Caco-2 (cell line): ENCODE data around the gene NNAT. TPM values are rescaled to one million over a fixed set of nuclear protein-coding genes. Genes with fewer than 3 reads are reported as not detected.
A peak's percentile ranks its signal among the peaks of the same experiment; 100 is the strongest.

Source experiments
- BruUV-seq: library from RNA; stranded (reverse); fragments of 400-500 nt; replicated peaks from 2 replicates; lab custom pipeline; 2021; lab: Mats Ljungman, UMichigan
- CTCF ChIA-PET: fragments of 300-600 bp; sonication (Branson Sonifier 250); formaldehyde crosslinking; loops from one replicate; lab custom pipeline; 2022; ENCODE audit warnings: antibody characterized with exemption; lab: Charles Lee
- POLR2A ChIA-PET: fragments of 300-600 bp; sonication (Branson Sonifier 250); formaldehyde crosslinking; loops from one replicate; lab custom pipeline; 2022; ENCODE audit warnings: antibody characterized with exemption; lab: Charles Lee
- DNase-seq, 2 experiments: peaks; one replicate each; pipeline versions ENCODE4 v3.0.0 to v3.0.0-alpha.2; 2020 to 2022
- H3K27me3 ChIP-seq: replicated peaks from 2 replicates; pipeline ENCODE4 v1.6.0; 2011; ENCODE audit warnings: low read length; ENCODE audit not compliant: control insufficient read depth, insufficient read depth
- H3K36me3 ChIP-seq: 2 replicates; pipeline ENCODE4 v1.5.1; 2011; ENCODE audit warnings: low read length; ENCODE audit not compliant: control insufficient read depth, insufficient read depth
- H3K4me1 ChIP-seq: fragments of 250-450 bp; sonication (Bioruptor Pico); 2 replicates; pipeline ENCODE4 v1.5.1; 2020; ENCODE audit warnings: mild to moderate bottlenecking
- H3K4me3 ChIP-seq: 2 replicates; pipeline ENCODE4 v1.5.1; 2011; ENCODE audit warnings: low read depth, mild to moderate bottlenecking, control low read depth, low read length
- H3K9me3 ChIP-seq: fragments of 250-450 bp; sonication (Bioruptor Pico); 2 replicates; pipeline ENCODE4 v1.5.1; 2020; ENCODE audit warnings: mild to moderate bottlenecking, moderate library complexity
- H3K27ac Mint-ChIP-seq: one replicate; pipeline ENCODE4 v1.8.0; 2022; ENCODE audit warnings: mixed read lengths; ENCODE audit not compliant: unreplicated experiment
- H3K27me3 Mint-ChIP-seq: one replicate; pipeline ENCODE4 v1.8.0; 2022; ENCODE audit warnings: mixed read lengths; ENCODE audit not compliant: insufficient read depth, unreplicated experiment
- H3K36me3 Mint-ChIP-seq: one replicate; pipeline ENCODE4 v1.8.0; 2022; ENCODE audit warnings: mild to moderate bottlenecking, mixed read lengths; ENCODE audit not compliant: insufficient read depth, unreplicated experiment
- H3K4me1 Mint-ChIP-seq: one replicate; pipeline ENCODE4 v1.8.0; 2022; ENCODE audit warnings: low read depth, mixed read lengths; ENCODE audit not compliant: unreplicated experiment
- H3K4me3 Mint-ChIP-seq: one replicate; pipeline ENCODE4 v1.8.0; 2022; ENCODE audit warnings: mild to moderate bottlenecking, moderate library complexity, mixed read lengths; ENCODE audit not compliant: unreplicated experiment
- H3K9me3 Mint-ChIP-seq: one replicate; pipeline ENCODE4 v1.8.0; 2022; ENCODE audit warnings: mixed read lengths; ENCODE audit not compliant: unreplicated experiment
- intact Hi-C: fragments of 100-400 bp; cut with micrococcal nuclease; formaldehyde crosslinking; loops from one replicate; pipeline ENCODE4 v1.10.0; 2022; ENCODE audit not compliant: unreplicated experiment
- total RNA-seq: library from RNA; stranded (reverse); gene quantifications from 2 replicates; pipeline ENCODE4 v1.2.3, GENCODE V29; 2022
- TF ChIP-seq, protein P1 (sequence below), 2 experiments: fragments of 200-600 bp in 1 of 2; IDR thresholded peaks; 1 replicate in 1 of 2; 2 replicates in 1 of 2; pipeline versions ENCODE4 v1.5.1 to v1.8.0; 2011 to 2022; ENCODE audit warnings: antibody characterized with exemption in 1 of 2, control low read depth in 1 of 2, inconsistent platforms in 1 of 2, low read depth in 1 of 2, low read length in 1 of 2, mild to moderate bottlenecking in 1 of 2, moderate library complexity in 1 of 2; ENCODE audit not compliant: insufficient read depth in 1 of 2, severe bottlenecking in 1 of 2, unreplicated experiment in 1 of 2

Gene NNAT
- total RNA-seq, 1 experiment from 2014 or later = not detected

DNA sequence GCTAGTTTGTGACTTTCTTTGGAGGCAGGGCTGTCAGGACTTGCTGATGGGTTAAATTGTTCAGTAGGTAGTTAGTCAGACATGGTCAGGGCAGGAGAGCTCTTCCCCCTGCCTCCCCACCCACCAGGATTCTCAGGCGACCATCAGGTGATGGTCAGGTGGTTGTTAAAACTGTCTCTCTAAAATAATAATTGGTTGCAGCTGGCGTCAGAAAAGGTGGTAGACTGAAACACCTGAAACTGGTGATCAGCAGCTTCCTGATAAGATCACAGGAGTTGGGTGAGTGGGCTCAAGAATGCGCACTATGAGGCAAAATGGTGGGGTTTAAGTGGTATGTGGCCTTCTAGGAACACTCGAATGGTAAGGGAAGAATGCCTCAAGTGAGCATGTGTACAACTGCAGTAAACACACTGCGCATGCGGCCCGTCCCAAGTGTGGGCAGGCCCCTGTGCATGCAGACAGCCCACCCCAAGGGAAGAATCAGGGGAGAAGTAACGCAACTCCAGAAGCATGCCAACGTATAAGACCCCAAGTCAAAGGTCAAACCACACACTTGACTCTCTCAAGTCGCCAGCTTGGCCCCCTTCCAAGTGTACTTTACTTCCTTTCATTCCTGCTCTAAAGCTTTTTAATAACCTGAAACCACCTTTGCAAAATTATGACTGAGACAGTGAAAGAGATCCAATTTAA lies 14.5 kb downstream of the NNAT start:
- H3K4me1 ChIP-seq = peaks cover 20% of the 10 kb centered on the region
- intact Hi-C loops = loop anchor here (2.0 to 10.0 kb wide), 2 partner anchors 59 to 191 kb away; no protein-coding TSS in a partner anchor
- Mint-ChIP-seq H3K9me3 (peaks cover 10% of the 10 kb centered on the region), H3K4me1 (peaks cover 33% of the 10 kb centered on the region), H3K27ac (no peak overlapping the region), H3K36me3 (no peaks in the 10 kb centered on the region), H3K27me3 (no peaks in the 10 kb centered on the region), H3K4me3 (no peak overlapping the region)
- no peak overlapping the region for H3K4me3 ChIP-seq
- H3K9me3 ChIP-seq = no peaks in the 10 kb centered on the region
- H3K36me3 ChIP-seq = no peaks in the 10 kb centered on the region
- TF ChIP-seq, protein P1, sequence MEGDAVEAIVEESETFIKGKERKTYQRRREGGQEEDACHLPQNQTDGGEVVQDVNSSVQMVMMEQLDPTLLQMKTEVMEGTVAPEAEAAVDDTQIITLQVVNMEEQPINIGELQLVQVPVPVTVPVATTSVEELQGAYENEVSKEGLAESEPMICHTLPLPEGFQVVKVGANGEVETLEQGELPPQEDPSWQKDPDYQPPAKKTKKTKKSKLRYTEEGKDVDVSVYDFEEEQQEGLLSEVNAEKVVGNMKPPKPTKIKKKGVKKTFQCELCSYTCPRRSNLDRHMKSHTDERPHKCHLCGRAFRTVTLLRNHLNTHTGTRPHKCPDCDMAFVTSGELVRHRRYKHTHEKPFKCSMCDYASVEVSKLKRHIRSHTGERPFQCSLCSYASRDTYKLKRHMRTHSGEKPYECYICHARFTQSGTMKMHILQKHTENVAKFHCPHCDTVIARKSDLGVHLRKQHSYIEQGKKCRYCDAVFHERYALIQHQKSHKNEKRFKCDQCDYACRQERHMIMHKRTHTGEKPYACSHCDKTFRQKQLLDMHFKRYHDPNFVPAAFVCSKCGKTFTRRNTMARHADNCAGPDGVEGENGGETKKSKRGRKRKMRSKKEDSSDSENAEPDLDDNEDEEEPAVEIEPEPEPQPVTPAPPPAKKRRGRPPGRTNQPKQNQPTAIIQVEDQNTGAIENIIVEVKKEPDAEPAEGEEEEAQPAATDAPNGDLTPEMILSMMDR (IDR thresholded peaks at IDR 0.05; ENCODE audit: insufficient read depth in 1 of 2, low read depth in 1 of 2, low read length in 1 of 2, severe bottlenecking in 1 of 2, unreplicated experiment in 1 of 2) = no peak
- no peaks in the 10 kb centered on the region for H3K27me3 ChIP-seq
- BruUV-seq = no TSS peak
- ChIA-PET CTCF (interaction anchor here (0.5 to 2.6 kb wide), 7 partner anchors 34 to 344 kb away, joined by 3 to 11 read pairs (median 3); no protein-coding TSS in a partner anchor), POLR2A (interaction anchor here (0.5 kb wide), 1 partner anchor 633 kb away, joined by 3 read pairs; no protein-coding TSS in a partner anchor)
- DNase-seq = peak in 1 of 2 experiments; percentile 34

DNA sequence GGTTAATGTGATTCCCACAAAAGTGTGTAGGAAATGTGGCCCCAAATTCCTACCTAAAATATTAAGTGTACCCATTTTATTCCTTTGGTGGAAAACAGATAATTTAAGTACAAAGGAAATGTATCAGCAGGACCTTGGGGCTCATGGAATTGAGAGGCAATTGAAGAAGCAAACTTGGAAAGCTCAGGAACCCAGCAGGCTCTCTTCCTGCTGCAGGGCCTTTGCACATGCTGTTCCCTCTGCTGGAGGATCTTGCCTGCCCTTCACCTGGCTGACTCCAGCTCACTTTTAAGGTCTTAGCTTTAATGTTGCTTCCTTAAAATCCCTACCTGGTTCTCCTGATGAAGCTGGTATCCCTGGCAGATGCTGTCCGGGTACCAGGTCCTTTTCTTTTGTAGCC lies 16.5 kb downstream of the NNAT start:
- Mint-ChIP-seq H3K27ac (no peak overlapping the region), H3K9me3 (peaks cover 10% of the 10 kb centered on the region), H3K4me1 (peaks cover 48% of the 10 kb centered on the region), H3K36me3 (peaks cover 6% of the 10 kb centered on the region), H3K27me3 (no peaks in the 10 kb centered on the region), H3K4me3 (no peak overlapping the region)
- Histone ChIP-seq H3K4me1 (peaks cover 37% of the 10 kb centered on the region), H3K9me3 (no peaks in the 10 kb centered on the region), H3K4me3 (no peak overlapping the region), H3K36me3 (no peaks in the 10 kb centered on the region), H3K27me3 (no peaks in the 10 kb centered on the region)
- no TSS peak for BruUV-seq
- TF ChIP-seq, protein P1 (IDR thresholded peaks at IDR 0.05; ENCODE audit: insufficient read depth in 1 of 2, low read depth in 1 of 2, low read length in 1 of 2, severe bottlenecking in 1 of 2, unreplicated experiment in 1 of 2) = no peak
- intact Hi-C loops = loop anchor here (10.0 kb wide), 1 partner anchor 57 kb away; no protein-coding TSS in a partner anchor
- ChIA-PET POLR2A (no interaction called here), CTCF (no interaction called here)
- no peak for DNase-seq

DNA sequence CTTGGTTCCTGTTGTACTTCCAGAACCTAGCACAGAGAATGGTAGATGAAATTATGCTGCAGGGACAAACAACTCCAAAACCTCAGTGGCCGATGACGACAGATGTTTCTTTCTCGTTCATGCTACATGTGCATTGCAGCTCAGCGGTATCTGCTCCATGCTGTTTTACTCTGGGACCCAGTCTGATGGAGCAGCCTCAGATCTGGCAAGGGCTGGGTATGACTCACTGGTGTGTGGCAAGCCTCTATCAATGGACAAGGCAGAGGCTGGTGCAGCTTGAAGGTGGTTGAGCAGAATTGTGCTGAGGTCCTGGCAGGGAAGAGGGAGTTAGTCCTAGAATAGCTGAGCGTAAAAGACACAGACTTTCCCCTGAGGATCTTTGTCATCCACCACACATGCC lies 17.0 kb downstream of the NNAT start:
- H3K4me3 ChIP-seq = no peak overlapping the region
- TF ChIP-seq, protein P1 (IDR thresholded peaks at IDR 0.05; ENCODE audit: insufficient read depth in 1 of 2, low read depth in 1 of 2, low read length in 1 of 2, severe bottlenecking in 1 of 2, unreplicated experiment in 1 of 2) = no peak
- CTCF ChIA-PET = no interaction called here
- intact Hi-C loops = loop anchor here (10.0 kb wide), 1 partner anchor 57 kb away; no protein-coding TSS in a partner anchor
- H3K9me3 ChIP-seq = no peaks in the 10 kb centered on the region
- peak in 1 of 2 experiments; percentile 45 for DNase-seq
- H3K27me3 Mint-ChIP-seq = no peaks in the 10 kb centered on the region
- H3K4me1 ChIP-seq = peaks cover 42% of the 10 kb centered on the region
- POLR2A ChIA-PET = no interaction called here
- H3K9me3 Mint-ChIP-seq = peaks cover 10% of the 10 kb centered on the region
- H3K27ac Mint-ChIP-seq = peak overlapping the region; percentile 34
- no peaks in the 10 kb centered on the region for H3K36me3 ChIP-seq
- peaks cover 48% of the 10 kb centered on the region for H3K4me1 Mint-ChIP-seq
- peaks cover 6% of the 10 kb centered on the region for H3K36me3 Mint-ChIP-seq
- H3K4me3 Mint-ChIP-seq = no peak overlapping the region
- no TSS peak for BruUV-seq
- no peaks in the 10 kb centered on the region for H3K27me3 ChIP-seq
